Liver (tissue), 9 donors: ENCODE data around the gene TMEM128. TPM values are rescaled to one million over a fixed set of nuclear protein-coding genes. Genes with fewer than 3 reads are reported as not detected.
"Not testable (repeated sequence)": the region's sequence is repeated elsewhere in the genome, so short reads cannot be mapped to it uniquely, and the experiment has no call there.

Source experiments
- DNase-seq: peaks from one replicate; pipeline ENCODE4 v3.0.0-alpha.2; 2017; ENCODE audit warnings: low spot score
- H3K27ac ChIP-seq, 2 donors: one replicate each; pipeline ENCODE4 v1.7.0; 2013; ENCODE audit warnings: inconsistent platforms in 2 of 2, low read length in 2 of 2, control low read depth in 1 of 2, low read depth in 1 of 2, mild to moderate bottlenecking in 1 of 2
- H3K27me3 ChIP-seq, 4 donors: one replicate each; pipeline versions ENCODE4 v1.6.1 to v1.7.0; 2013; ENCODE audit warnings: low read length in 3 of 4, inconsistent platforms in 1 of 4, mild to moderate bottlenecking in 1 of 4, moderate library complexity in 1 of 4; ENCODE audit not compliant: control insufficient read depth in 4 of 4, insufficient read depth in 4 of 4
- H3K36me3 ChIP-seq, 4 donors: one replicate each; pipeline versions ENCODE4 v1.6.1 to v1.7.0; 2013; ENCODE audit warnings: low read length in 3 of 4, mild to moderate bottlenecking in 3 of 4, low read depth in 1 of 4, moderate library complexity in 1 of 4; ENCODE audit not compliant: control insufficient read depth in 4 of 4, insufficient read depth in 3 of 4
- H3K4me1 ChIP-seq, 4 donors: one replicate each; pipeline versions ENCODE4 v1.6.1 to v1.7.0; 2013; ENCODE audit warnings: low read length in 3 of 4, mild to moderate bottlenecking in 3 of 4, moderate library complexity in 1 of 4; ENCODE audit not compliant: control insufficient read depth in 4 of 4, insufficient read depth in 4 of 4
- H3K4me3 ChIP-seq, 3 donors: one replicate each; pipeline versions ENCODE4 v1.6.1 to v1.7.0; 2013; ENCODE audit warnings: low read length in 3 of 3, control low read depth in 1 of 3, low read depth in 1 of 3, mild to moderate bottlenecking in 1 of 3
- H3K9ac ChIP-seq, 2 donors: one replicate each; pipeline ENCODE4 v1.7.0; 2013; ENCODE audit warnings: low read length in 2 of 2, mild to moderate bottlenecking in 2 of 2, moderate library complexity in 2 of 2, control low read depth in 1 of 2, low read depth in 1 of 2
- H3K9me3 ChIP-seq, 4 donors: one replicate each; pipeline versions ENCODE4 v1.6.1 to v1.7.0; 2013; ENCODE audit warnings: low read length in 3 of 4; ENCODE audit not compliant: control insufficient read depth in 4 of 4
- EGR1 ChIP-seq, 2 donors: IDR thresholded peaks; 2 replicates each; pipeline ENCODE4 v1.6.1; 2016 to 2018; ENCODE audit warnings: antibody characterized with exemption in 2 of 2, low read depth in 2 of 2
- FOXA1 ChIP-seq: IDR thresholded peaks from 2 replicates; pipeline ENCODE4 v1.6.1; 2016; ENCODE audit warnings: antibody characterized with exemption
- FOXA2 ChIP-seq: IDR thresholded peaks from 2 replicates; pipeline ENCODE4 v1.6.1; 2016; ENCODE audit warnings: antibody characterized with exemption
- GABPA ChIP-seq, 2 donors: IDR thresholded peaks in 1 of 2; conservative IDR thresholded peaks in 1 of 2; 2 replicates each; pipeline ENCODE4 v1.6.1; 2016; ENCODE audit warnings: antibody characterized with exemption in 2 of 2, mild to moderate bottlenecking in 1 of 2, moderate library complexity in 1 of 2
- HNF4A ChIP-seq, 2 donors: conservative IDR thresholded peaks; 2 replicates each; pipeline ENCODE4 v1.6.1; 2016; ENCODE audit warnings: antibody characterized with exemption in 2 of 2, mild to moderate bottlenecking in 2 of 2
- HNF4G ChIP-seq: IDR thresholded peaks from 2 replicates; pipeline ENCODE4 v1.6.1; 2016; ENCODE audit warnings: antibody characterized with exemption
- JUND ChIP-seq, 2 donors: IDR thresholded peaks; 2 replicates each; pipeline ENCODE4 v1.6.1; 2016; ENCODE audit warnings: antibody characterized with exemption in 2 of 2
- MAX ChIP-seq: IDR thresholded peaks from 2 replicates; pipeline ENCODE4 v1.6.1; 2016; ENCODE audit warnings: antibody characterized with exemption
- NR2F2 ChIP-seq: IDR thresholded peaks from 2 replicates; pipeline ENCODE4 v1.6.1; 2016; ENCODE audit warnings: antibody characterized with exemption
- RAD21 ChIP-seq, 2 donors: IDR thresholded peaks; 2 replicates each; pipeline ENCODE4 v1.6.1; 2016; ENCODE audit warnings: antibody characterized with exemption in 2 of 2, mild to moderate bottlenecking in 2 of 2
- RXRA ChIP-seq, 2 donors: IDR thresholded peaks; 2 replicates each; pipeline ENCODE4 v1.6.1; 2017 to 2018; ENCODE audit warnings: antibody characterized with exemption in 2 of 2, mild to moderate bottlenecking in 1 of 2
- SP1 ChIP-seq: IDR thresholded peaks from 2 replicates; pipeline ENCODE4 v1.6.1; 2018; ENCODE audit warnings: antibody characterized with exemption, mild to moderate bottlenecking
- TAF1 ChIP-seq: conservative IDR thresholded peaks from 2 replicates; pipeline ENCODE4 v1.6.1; 2016; ENCODE audit warnings: antibody characterized with exemption, mild to moderate bottlenecking
- YY1 ChIP-seq: IDR thresholded peaks from 2 replicates; pipeline ENCODE4 v1.6.1; 2016; ENCODE audit warnings: antibody characterized with exemption, mild to moderate bottlenecking
- ZBTB33 ChIP-seq: IDR thresholded peaks from 2 replicates; pipeline ENCODE4 v1.6.1; 2016; ENCODE audit warnings: antibody characterized with exemption
- WGBS: extraction: QIAGEN DNeasy Blood & Tissue Kit; methylation state at CpG from one replicate; pipeline ENCODE4 v1.1.7; 2013; 5-methylcytosine and 5-hydroxymethylcytosine counted together
- polyA plus RNA-seq, 2 donors: library from polyadenylated mRNA; stranded (reverse) in 1 of 2; unstranded in 1 of 2; fragments of 200-250 nt in 1 of 2; fragments of >200 nt in 1 of 2; fragmentation: Nextera tagmentation in 1 of 2; extraction: Ambion mirVana in 1 of 2; gene quantifications; one replicate each; pipeline versions ENCODE4 v1.2.1 to v1.2.3, GENCODE V29; 2013 to 2015
- total RNA-seq, 2 donors: library from RNA; depleted of rRNA; stranded (reverse); fragments of >200 nt; gene quantifications; one replicate each; pipeline ENCODE4 v1.2.3, GENCODE V29; 2014
- TF ChIP-seq, protein P1 (sequence below): fragments of 150-350 bp; IDR thresholded peaks from 2 replicates; pipeline ENCODE4 v1.5.1; 2017; ENCODE audit warnings: improper control_type of control experiment, low read depth, low read length; ENCODE audit not compliant: missing input control
- TF ChIP-seq, protein P2 (sequence below): IDR thresholded peaks from 2 replicates; pipeline ENCODE4 v1.6.1; 2016; ENCODE audit warnings: antibody characterized with exemption, mild to moderate bottlenecking
- TF ChIP-seq, protein P3 (sequence below): IDR thresholded peaks from 2 replicates; pipeline ENCODE4 v1.6.1; 2016; ENCODE audit warnings: antibody characterized with exemption
- donor health status: healthy.
- donor health status: healthy.
- donor health status: healthy.
- donor health status: healthy.
- donor health status: healthy.

The TMEM128 gene
- total and polyA plus RNA-seq, 4 donors = 7.6 to 11.3 (median 9.2) TPM

GRCh38 chr4:4259484-4260100 lies 11.6 kb upstream of the TMEM128 start:
- WGBS = 22% methylated on average over 9 of the region's 9 CpGs
- no peaks in the 10 kb centered on the region for H3K9me3 ChIP-seq
- peaks cover 5 to 39% (median 28%) of the 10 kb centered on the region in 4 donors for H3K4me1 ChIP-seq
- H3K9ac ChIP-seq = peak overlapping the region; percentile 1 to 36
- peak overlapping the region in 2 of 3 donors; percentile 22 to 33 for H3K4me3 ChIP-seq
- no peaks in the 10 kb centered on the region for H3K27me3 ChIP-seq
- H3K36me3 ChIP-seq = peaks cover 0 to 3% (median 0%) of the 10 kb centered on the region in 4 donors
- H3K27ac ChIP-seq = peak overlapping the region; percentile 16 to 52
- peak; percentile 45 for DNase-seq
- no peak for TF ChIP-seq TAF1
- TF ChIP-seq YY1 = peak; percentile 72
- TF ChIP-seq SP1 = peak; percentile 97
- peak; percentile 85 for TF ChIP-seq FOXA1
- TF ChIP-seq ZBTB33 = peak; percentile 79
- peak in 1 of 2 donors; percentile 70 for TF ChIP-seq GABPA (IDR thresholded peaks at IDR 0.05 in 1 of 2, conservative IDR thresholded peaks at IDR 0.05 in 1 of 2)
- TF ChIP-seq RAD21 (IDR thresholded peaks at IDR 0.05) = peak in 1 of 2 donors; percentile 38
- TF ChIP-seq NR2F2 = peak; percentile 91
- TF ChIP-seq, protein P1, sequence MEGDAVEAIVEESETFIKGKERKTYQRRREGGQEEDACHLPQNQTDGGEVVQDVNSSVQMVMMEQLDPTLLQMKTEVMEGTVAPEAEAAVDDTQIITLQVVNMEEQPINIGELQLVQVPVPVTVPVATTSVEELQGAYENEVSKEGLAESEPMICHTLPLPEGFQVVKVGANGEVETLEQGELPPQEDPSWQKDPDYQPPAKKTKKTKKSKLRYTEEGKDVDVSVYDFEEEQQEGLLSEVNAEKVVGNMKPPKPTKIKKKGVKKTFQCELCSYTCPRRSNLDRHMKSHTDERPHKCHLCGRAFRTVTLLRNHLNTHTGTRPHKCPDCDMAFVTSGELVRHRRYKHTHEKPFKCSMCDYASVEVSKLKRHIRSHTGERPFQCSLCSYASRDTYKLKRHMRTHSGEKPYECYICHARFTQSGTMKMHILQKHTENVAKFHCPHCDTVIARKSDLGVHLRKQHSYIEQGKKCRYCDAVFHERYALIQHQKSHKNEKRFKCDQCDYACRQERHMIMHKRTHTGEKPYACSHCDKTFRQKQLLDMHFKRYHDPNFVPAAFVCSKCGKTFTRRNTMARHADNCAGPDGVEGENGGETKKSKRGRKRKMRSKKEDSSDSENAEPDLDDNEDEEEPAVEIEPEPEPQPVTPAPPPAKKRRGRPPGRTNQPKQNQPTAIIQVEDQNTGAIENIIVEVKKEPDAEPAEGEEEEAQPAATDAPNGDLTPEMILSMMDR = no peak
- TF ChIP-seq, protein P2, sequence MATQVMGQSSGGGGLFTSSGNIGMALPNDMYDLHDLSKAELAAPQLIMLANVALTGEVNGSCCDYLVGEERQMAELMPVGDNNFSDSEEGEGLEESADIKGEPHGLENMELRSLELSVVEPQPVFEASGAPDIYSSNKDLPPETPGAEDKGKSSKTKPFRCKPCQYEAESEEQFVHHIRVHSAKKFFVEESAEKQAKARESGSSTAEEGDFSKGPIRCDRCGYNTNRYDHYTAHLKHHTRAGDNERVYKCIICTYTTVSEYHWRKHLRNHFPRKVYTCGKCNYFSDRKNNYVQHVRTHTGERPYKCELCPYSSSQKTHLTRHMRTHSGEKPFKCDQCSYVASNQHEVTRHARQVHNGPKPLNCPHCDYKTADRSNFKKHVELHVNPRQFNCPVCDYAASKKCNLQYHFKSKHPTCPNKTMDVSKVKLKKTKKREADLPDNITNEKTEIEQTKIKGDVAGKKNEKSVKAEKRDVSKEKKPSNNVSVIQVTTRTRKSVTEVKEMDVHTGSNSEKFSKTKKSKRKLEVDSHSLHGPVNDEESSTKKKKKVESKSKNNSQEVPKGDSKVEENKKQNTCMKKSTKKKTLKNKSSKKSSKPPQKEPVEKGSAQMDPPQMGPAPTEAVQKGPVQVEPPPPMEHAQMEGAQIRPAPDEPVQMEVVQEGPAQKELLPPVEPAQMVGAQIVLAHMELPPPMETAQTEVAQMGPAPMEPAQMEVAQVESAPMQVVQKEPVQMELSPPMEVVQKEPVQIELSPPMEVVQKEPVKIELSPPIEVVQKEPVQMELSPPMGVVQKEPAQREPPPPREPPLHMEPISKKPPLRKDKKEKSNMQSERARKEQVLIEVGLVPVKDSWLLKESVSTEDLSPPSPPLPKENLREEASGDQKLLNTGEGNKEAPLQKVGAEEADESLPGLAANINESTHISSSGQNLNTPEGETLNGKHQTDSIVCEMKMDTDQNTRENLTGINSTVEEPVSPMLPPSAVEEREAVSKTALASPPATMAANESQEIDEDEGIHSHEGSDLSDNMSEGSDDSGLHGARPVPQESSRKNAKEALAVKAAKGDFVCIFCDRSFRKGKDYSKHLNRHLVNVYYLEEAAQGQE = peak; percentile 84
- peak; percentile 85 for TF ChIP-seq MAX
- peak in 1 of 2 donors; percentile 52 for TF ChIP-seq EGR1 (IDR thresholded peaks at IDR 0.05; ENCODE audit: low read depth in 2 of 2)
- peak; percentile 60 to 82 for TF ChIP-seq JUND (IDR thresholded peaks at IDR 0.05)
- TF ChIP-seq HNF4A (conservative IDR thresholded peaks at IDR 0.05) = peak; percentile 88 to 97
- peak; percentile 98 to 99 for TF ChIP-seq RXRA (IDR thresholded peaks at IDR 0.05)
- TF ChIP-seq, protein P3, sequence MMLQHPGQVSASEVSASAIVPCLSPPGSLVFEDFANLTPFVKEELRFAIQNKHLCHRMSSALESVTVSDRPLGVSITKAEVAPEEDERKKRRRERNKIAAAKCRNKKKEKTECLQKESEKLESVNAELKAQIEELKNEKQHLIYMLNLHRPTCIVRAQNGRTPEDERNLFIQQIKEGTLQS = peak; percentile 14
- peak; percentile 82 for TF ChIP-seq FOXA2
- no peak for TF ChIP-seq HNF4G

- peaks cover 6 to 45% (median 33%) of the 10 kb centered on the region in 4 donors for H3K4me1 ChIP-seq
- not testable (repeated sequence) for H3K36me3 ChIP-seq, H3K9me3 ChIP-seq, H3K9ac ChIP-seq, H3K4me3 ChIP-seq, H3K27ac ChIP-seq, H3K27me3 ChIP-seq, DNase-seq
- 82% methylated on average over 3 of the region's 3 CpGs for WGBS
Measured at GRCh38 chr4:4257705-4258104, 9.7 kb upstream of the TMEM128 start.
